ENCODE results near the gene HIPK1. TPM values are rescaled to one million over a fixed set of nuclear protein-coding genes. Genes with fewer than 3 reads are reported as not detected.

The HIPK1 gene
- total and polyA plus RNA-seq, 10 of the 15 experiments (the other 5 are each of a cell fraction or from before 2014, with no cell fraction given) = 4.2 to 33.9 (median 11.4) TPM

GRCh38 chr1:113963281-113963906 lies 34.3 kb downstream of the HIPK1 start:
- POLR2A ChIA-PET = interaction anchor here (0.5 to 2.4 kb wide), 2 partner anchors 34 to 203 kb away, joined by 3 to 5 read pairs; partner anchors contain the start of gene HIPK1
- Histone ChIP-seq H3K4me1 (ENCODE audit: control insufficient read depth, insufficient read depth, low read length) (no peaks in the 10 kb centered on the region), H3K79me2 (ENCODE audit: control insufficient read depth, insufficient read depth, low read length) (no peaks in the 10 kb centered on the region), H3K9me3 (replicated peaks; ENCODE audit: control insufficient read depth, insufficient read depth, low read length) (no peaks in the 10 kb centered on the region), H3K36me3 (ENCODE audit: control insufficient read depth in 2 of 2, insufficient read depth in 2 of 2, low read length in 1 of 2) (peaks cover 7 to 17% of the 10 kb centered on the region in 2 experiments), H3K4me3 (no peak overlapping the region), H3K4me2 (ENCODE audit: control insufficient read depth, insufficient read depth) (no peak overlapping the region), H4K20me1 (ENCODE audit: control insufficient read depth, insufficient read depth) (no peaks in the 10 kb centered on the region), H3K9ac (ENCODE audit: control insufficient read depth, insufficient read depth, low read length) (no peak overlapping the region), H3K27ac (ENCODE audit: control insufficient read depth, insufficient read depth) (no peak overlapping the region), H2AFZ (ENCODE audit: control insufficient read depth, low read depth, low read length) (no peak overlapping the region), H3K27me3 (replicated peaks in 1 of 2; ENCODE audit: control insufficient read depth in 2 of 2, insufficient read depth in 2 of 2, low read length in 1 of 2) (no peaks in the 10 kb centered on the region)
- DNase-seq (ENCODE audit: low read depth, low spot score) (no peak), ATAC-seq (no peak), FAIRE-seq (no peak)
- CTCF ChIA-PET = interaction anchor here (0.5 to 3.0 kb wide), 13 partner anchors 12 to 266 kb away, joined by 3 to 19 read pairs (median 4); no protein-coding TSS in a partner anchor
- in situ Hi-C loops (cut with MboI) (no loop called here), intact Hi-C loops (cut with micrococcal nuclease; ENCODE audit: unreplicated experiment) (no loop called here)
- BruUV-seq (replicated peaks) = no TSS peak
- WGBS (ENCODE audit: insufficient coverage, insufficient replicate concordance, low lambda C conversion rate, missing lambda C conversion rate) = 93% methylated on average over 12 of the region's 12 CpGs
- SMC1A ChIA-PET (ENCODE audit: uncharacterized antibody, unreplicated experiment) = interaction anchor here (0.7 to 3.4 kb wide), 12 partner anchors 11 to 320 kb away, joined by 3 to 18 read pairs (median 4); partner anchors contain the start of genes AP4B1, DCLRE1B and HIPK1
- TF ChIP-seq MEF2A (IDR thresholded peaks at IDR 0.05; ENCODE audit: insufficient read depth, low read depth, low read length) (no peak), SMC3 (IDR thresholded peaks at IDR 0.05; ENCODE audit: borderline replicate concordance, low read length) (peak; percentile 11; the same call in 1 of the 2 replicates), ZNF622 (IDR thresholded peaks at IDR 0.05) (no peak), SP1 (IDR thresholded peaks at IDR 0.05; ENCODE audit: low read depth, low read length) (no peak), RAD21 (IDR thresholded peaks at IDR 0.05; ENCODE audit: insufficient read depth, low read depth, low read length) (peak; percentile 36; the same call in 1 of the 2 replicates), RB1 (IDR thresholded peaks at IDR 0.05; ENCODE audit: borderline replicate concordance) (no peak), NR2F1 (conservative IDR thresholded peaks at IDR 0.05) (no peak), CTCF (IDR thresholded peaks at IDR 0.05 in 2 of 3, conservative IDR thresholded peaks at IDR 0.05 in 1 of 3; ENCODE audit: control insufficient read depth in 2 of 3, extremely low read depth in 1 of 3, insufficient read depth in 1 of 3, low read depth in 3 of 3, low read length in 3 of 3) (peak in 1 of 3 experiments; percentile 31; a peak in 2 of 6 replicates), EED (IDR thresholded peaks at IDR 0.05; ENCODE audit: low read depth) (no peak), NFIC (IDR thresholded peaks at IDR 0.05; ENCODE audit: low read depth, low read length) (no peak)
- TF ChIP-seq, protein P1, sequence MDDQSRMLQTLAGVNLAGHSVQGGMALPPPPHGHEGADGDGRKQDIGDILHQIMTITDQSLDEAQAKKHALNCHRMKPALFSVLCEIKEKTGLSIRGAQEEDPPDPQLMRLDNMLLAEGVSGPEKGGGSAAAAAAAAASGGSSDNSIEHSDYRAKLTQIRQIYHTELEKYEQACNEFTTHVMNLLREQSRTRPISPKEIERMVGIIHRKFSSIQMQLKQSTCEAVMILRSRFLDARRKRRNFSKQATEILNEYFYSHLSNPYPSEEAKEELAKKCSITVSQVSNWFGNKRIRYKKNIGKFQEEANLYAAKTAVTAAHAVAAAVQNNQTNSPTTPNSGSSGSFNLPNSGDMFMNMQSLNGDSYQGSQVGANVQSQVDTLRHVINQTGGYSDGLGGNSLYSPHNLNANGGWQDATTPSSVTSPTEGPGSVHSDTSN (IDR thresholded peaks at IDR 0.05; ENCODE audit: insufficient replicate concordance, low read depth, low read length) = no peak
- RAD21 ChIA-PET (ENCODE audit: unreplicated experiment) = interaction anchor here (0.9 to 3.0 kb wide), 9 partner anchors 13 to 130 kb away, joined by 3 to 14 read pairs (median 4); no protein-coding TSS in a partner anchor

All from GM12878 (cell line).